SK-N-SH treated with all-trans-retinoic acid at 6 μM for 48 hours (cell line): Measurements from ENCODE around the gene KCNK5.

Experiments
- ARNTL ChIP-seq: fragments of 450-650 bp; formaldehyde crosslinking; IDR thresholded peaks from 2 replicates; pipeline ENCODE4 v1.5.0; 2020; ENCODE audit warnings: low read depth, mild to moderate bottlenecking, moderate library complexity, borderline replicate concordance
- PPARA ChIP-seq: fragments of 250-450 bp; sonication (Bioruptor Pico); IDR thresholded peaks from 2 replicates; pipeline ENCODE4 v1.5.0; 2020; ENCODE audit warnings: mild to moderate bottlenecking, borderline replicate concordance
- ZNF70 ChIP-seq: fragments of 450-650 bp; formaldehyde crosslinking; IDR thresholded peaks from 2 replicates; pipeline ENCODE4 v1.5.0; 2020; ENCODE audit warnings: mild to moderate bottlenecking, moderate library complexity
- TF ChIP-seq, protein P1 (sequence below): fragments of 250-450 bp; sonication (Bioruptor Pico); IDR thresholded peaks from 2 replicates; pipeline ENCODE4 v1.8.0; 2020; ENCODE audit warnings: mild to moderate bottlenecking, moderate library complexity, borderline replicate concordance
- TF ChIP-seq, protein P2 (sequence below): fragments of 250-450 bp; sonication (Bioruptor Pico); IDR thresholded peaks from 2 replicates; pipeline ENCODE4 v1.8.0; 2021; ENCODE audit warnings: low read depth, mild to moderate bottlenecking, moderate library complexity, borderline replicate concordance

DNA sequence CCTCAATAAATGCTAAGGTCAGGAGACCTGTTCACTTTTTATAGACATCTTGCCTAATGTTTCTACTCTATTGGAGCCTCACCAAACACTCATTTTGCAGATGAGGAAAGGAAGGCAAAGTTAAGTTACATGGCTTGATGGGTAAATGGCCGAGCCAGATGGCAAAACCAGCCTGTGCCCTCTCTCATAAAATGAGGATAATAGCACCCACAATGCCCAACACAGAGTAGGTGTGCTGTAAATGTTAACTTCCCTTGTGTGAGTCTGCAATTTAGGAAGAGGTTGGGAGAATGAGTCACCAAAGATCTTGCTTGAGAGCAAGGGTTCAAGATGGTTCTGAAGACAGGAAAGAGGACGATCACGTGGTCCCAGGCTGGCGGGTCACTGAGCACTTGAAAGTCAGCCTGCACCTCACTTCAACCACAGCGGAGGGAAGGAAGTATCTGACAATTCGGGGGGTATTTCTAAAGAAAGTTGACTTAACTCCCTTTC is 3.3 kb downstream of the KCNK5 start:
- TF ChIP-seq PPARA (CRISPR knock-in tag) (no peak), ZNF70 (CRISPR knock-in tag) (no peak), ARNTL (CRISPR knock-in tag) (no peak)
- TF ChIP-seq, protein P1, sequence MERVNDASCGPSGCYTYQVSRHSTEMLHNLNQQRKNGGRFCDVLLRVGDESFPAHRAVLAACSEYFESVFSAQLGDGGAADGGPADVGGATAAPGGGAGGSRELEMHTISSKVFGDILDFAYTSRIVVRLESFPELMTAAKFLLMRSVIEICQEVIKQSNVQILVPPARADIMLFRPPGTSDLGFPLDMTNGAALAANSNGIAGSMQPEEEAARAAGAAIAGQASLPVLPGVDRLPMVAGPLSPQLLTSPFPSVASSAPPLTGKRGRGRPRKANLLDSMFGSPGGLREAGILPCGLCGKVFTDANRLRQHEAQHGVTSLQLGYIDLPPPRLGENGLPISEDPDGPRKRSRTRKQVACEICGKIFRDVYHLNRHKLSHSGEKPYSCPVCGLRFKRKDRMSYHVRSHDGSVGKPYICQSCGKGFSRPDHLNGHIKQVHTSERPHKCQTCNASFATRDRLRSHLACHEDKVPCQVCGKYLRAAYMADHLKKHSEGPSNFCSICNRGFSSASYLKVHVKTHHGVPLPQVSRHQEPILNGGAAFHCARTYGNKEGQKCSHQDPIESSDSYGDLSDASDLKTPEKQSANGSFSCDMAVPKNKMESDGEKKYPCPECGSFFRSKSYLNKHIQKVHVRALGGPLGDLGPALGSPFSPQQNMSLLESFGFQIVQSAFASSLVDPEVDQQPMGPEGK (CRISPR knock-in tag) = no peak
- TF ChIP-seq, protein P2, sequence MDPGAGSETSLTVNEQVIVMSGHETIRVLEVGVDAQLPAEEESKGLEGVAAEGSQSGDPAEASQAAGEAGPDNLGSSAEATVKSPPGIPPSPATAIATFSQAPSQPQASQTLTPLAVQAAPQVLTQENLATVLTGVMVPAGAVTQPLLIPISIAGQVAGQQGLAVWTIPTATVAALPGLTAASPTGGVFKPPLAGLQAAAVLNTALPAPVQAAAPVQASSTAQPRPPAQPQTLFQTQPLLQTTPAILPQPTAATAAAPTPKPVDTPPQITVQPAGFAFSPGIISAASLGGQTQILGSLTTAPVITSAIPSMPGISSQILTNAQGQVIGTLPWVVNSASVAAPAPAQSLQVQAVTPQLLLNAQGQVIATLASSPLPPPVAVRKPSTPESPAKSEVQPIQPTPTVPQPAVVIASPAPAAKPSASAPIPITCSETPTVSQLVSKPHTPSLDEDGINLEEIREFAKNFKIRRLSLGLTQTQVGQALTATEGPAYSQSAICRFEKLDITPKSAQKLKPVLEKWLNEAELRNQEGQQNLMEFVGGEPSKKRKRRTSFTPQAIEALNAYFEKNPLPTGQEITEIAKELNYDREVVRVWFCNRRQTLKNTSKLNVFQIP = no peak
